ENCODE measurements around the gene ANKRD13A. TPM values are rescaled to one million over a fixed set of nuclear protein-coding genes. Genes with fewer than 3 reads are reported as not detected.
A peak's percentile ranks its signal among the peaks of the same experiment; 100 is the strongest.

The ANKRD13A gene
- total and polyA plus RNA-seq, 4 donors = 16.5 to 61.9 (median 37.3) TPM

- 94% methylated on average over 8 of the region's 8 CpGs for WGBS, 2 donors
- H3K9me3 ChIP-seq (ENCODE audit: control insufficient read depth, low read length) = no peaks in the 10 kb centered on the region
- no peaks in the 10 kb centered on the region for H3K27me3 ChIP-seq (ENCODE audit: control insufficient read depth in 1 of 2, insufficient read depth in 2 of 2, low read length in 1 of 2)
- intact Hi-C loops (cut with DNase I) = no loop called here
- DNase-seq (no peak), ATAC-seq (ENCODE audit: low FRiP score) (no peak)
- H3K4me3 ChIP-seq (ENCODE audit: low read length in 2 of 2) = no peak overlapping the region
- no peak overlapping the region for H3K27ac ChIP-seq (ENCODE audit: low read depth in 1 of 2, low read length in 2 of 2)
- no peaks in the 10 kb centered on the region for H3K4me1 ChIP-seq (ENCODE audit: control insufficient read depth in 1 of 2, insufficient read depth in 2 of 2, low read length in 2 of 2)
- H3K36me3 ChIP-seq (ENCODE audit: control insufficient read depth in 1 of 2, insufficient read depth in 2 of 2, low read length in 1 of 2) = peaks cover 3 to 13% of the 10 kb centered on the region in 2 donors
Measured at GRCh38 chr12:109959411-109960093, 39.7 kb upstream of the ANKRD13A start.

DNA sequence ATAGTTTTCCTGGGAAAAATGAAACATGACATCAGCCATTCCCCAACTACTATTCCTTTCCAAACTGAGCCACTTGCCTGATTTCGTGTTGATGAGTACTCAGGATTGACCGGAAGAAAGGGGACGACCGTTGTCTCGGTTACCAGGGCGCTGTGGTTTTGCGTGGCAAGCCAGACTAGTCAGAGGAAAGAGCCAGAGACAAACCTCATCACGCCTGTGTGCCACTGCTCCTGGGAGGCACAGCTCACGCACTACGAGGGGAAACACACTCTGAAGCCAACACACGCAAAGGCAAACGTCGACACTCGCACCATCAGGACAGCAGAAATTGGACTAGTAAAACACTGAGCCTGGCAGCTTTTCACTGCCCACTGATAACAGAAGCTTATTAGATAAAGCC, 38.0 kb upstream of the ANKRD13A start:
- DNase-seq (peak in 1 of 2 donors; percentile 54), ATAC-seq (ENCODE audit: low FRiP score) (peak; percentile 57)
- intact Hi-C loops (cut with DNase I) = no loop called here
- 36 to 58% methylated on average over 14 of the region's 14 CpGs for WGBS, 2 donors
- Histone ChIP-seq H3K27ac (ENCODE audit: low read depth in 1 of 2, low read length in 2 of 2) (no peak overlapping the region), H3K27me3 (ENCODE audit: control insufficient read depth in 1 of 2, insufficient read depth in 2 of 2, low read length in 1 of 2) (no peaks in the 10 kb centered on the region), H3K9me3 (ENCODE audit: control insufficient read depth, low read length) (no peaks in the 10 kb centered on the region), H3K4me3 (ENCODE audit: low read length in 2 of 2) (no peak overlapping the region), H3K36me3 (ENCODE audit: control insufficient read depth in 1 of 2, insufficient read depth in 2 of 2, low read length in 1 of 2) (peaks cover 6 to 18% of the 10 kb centered on the region in 2 donors), H3K4me1 (ENCODE audit: control insufficient read depth in 1 of 2, insufficient read depth in 2 of 2, low read length in 2 of 2) (no peaks in the 10 kb centered on the region)

DNA sequence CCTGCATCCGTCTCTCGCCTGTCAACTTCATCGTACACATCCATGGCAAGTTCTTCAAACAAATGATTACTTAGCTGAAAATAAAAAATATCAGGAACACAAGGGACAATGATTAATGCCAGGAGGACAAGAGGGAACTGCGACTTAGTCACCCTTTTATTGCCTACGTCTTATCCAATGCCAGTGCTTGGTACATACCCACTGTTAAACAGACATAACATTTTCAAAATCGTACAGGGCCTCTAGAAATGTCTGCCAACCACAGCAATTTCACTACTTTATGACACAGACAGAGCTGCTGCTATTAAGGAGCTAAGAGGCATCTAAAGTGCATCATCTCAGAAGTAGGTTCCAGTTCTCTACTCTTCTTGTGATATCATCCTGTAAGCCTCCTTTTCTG, 37.6 kb upstream of the ANKRD13A start:
- ATAC-seq (ENCODE audit: low FRiP score) (no peak), DNase-seq (no peak)
- Histone ChIP-seq H3K9me3 (ENCODE audit: control insufficient read depth, low read length) (no peaks in the 10 kb centered on the region), H3K27ac (ENCODE audit: low read depth in 1 of 2, low read length in 2 of 2) (no peak overlapping the region), H3K27me3 (ENCODE audit: control insufficient read depth in 1 of 2, insufficient read depth in 2 of 2, low read length in 1 of 2) (no peaks in the 10 kb centered on the region), H3K4me1 (ENCODE audit: control insufficient read depth in 1 of 2, insufficient read depth in 2 of 2, low read length in 2 of 2) (no peaks in the 10 kb centered on the region), H3K36me3 (ENCODE audit: control insufficient read depth in 1 of 2, insufficient read depth in 2 of 2, low read length in 1 of 2) (peaks cover 6 to 18% of the 10 kb centered on the region in 2 donors), H3K4me3 (ENCODE audit: low read length in 2 of 2) (no peak overlapping the region)
- 41 to 55% methylated on average over 6 of the region's 6 CpGs for WGBS, 2 donors
- intact Hi-C loops (cut with DNase I) = no loop called here

DNA sequence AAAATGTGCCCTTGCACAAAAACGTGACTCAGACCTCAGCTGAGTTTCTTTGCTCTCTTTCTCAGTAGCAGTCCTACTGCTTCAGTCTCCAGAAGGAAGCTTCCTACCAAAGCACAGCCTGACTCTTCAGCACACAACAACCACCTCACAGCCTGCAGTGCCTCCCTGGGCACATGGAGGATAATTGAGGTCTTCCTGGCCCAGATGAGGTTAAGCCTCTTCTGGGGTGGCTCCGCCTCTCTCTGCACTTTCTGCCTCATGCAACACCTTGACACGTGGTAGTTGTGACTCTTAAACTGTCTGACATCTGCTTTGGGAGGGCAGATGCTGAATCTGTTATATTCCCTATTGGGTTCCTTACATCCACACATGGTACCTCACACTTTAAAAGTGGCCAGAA, 36.8 kb upstream of the ANKRD13A start:
- no peak overlapping the region for H3K27ac ChIP-seq (ENCODE audit: low read depth in 1 of 2, low read length in 2 of 2)

GRCh38 chr12:109963330-109963729, 35.9 kb upstream of the ANKRD13A start:
- Histone ChIP-seq H3K27ac (ENCODE audit: low read depth in 1 of 2, low read length in 2 of 2) (no peak overlapping the region), H3K36me3 (ENCODE audit: control insufficient read depth in 1 of 2, insufficient read depth in 2 of 2, low read length in 1 of 2) (peaks cover 6 to 17% of the 10 kb centered on the region in 2 donors), H3K4me3 (ENCODE audit: low read length in 2 of 2) (no peak overlapping the region), H3K27me3 (ENCODE audit: control insufficient read depth in 1 of 2, insufficient read depth in 2 of 2, low read length in 1 of 2) (no peaks in the 10 kb centered on the region), H3K4me1 (ENCODE audit: control insufficient read depth in 1 of 2, insufficient read depth in 2 of 2, low read length in 2 of 2) (no peaks in the 10 kb centered on the region), H3K9me3 (ENCODE audit: control insufficient read depth, low read length) (no peaks in the 10 kb centered on the region)
- WGBS, 2 donors = 76 to 97% methylated on average over 1 of the region's 1 CpG
- intact Hi-C loops (cut with DNase I) = no loop called here
- ATAC-seq (ENCODE audit: low FRiP score) (no peak), DNase-seq (no peak)

More for the DNA sequence above, 36.8 kb upstream of the ANKRD13A start:
- ATAC-seq (ENCODE audit: low FRiP score) (no peak), DNase-seq (no peak)
- no peaks in the 10 kb centered on the region for H3K4me1 ChIP-seq (ENCODE audit: control insufficient read depth in 1 of 2, insufficient read depth in 2 of 2, low read length in 2 of 2)
- H3K27me3 ChIP-seq (ENCODE audit: control insufficient read depth in 1 of 2, insufficient read depth in 2 of 2, low read length in 1 of 2) = no peaks in the 10 kb centered on the region
- 66 to 67% methylated on average over 3 of the region's 3 CpGs for WGBS, 2 donors
- intact Hi-C loops (cut with DNase I) = no loop called here
- H3K36me3 ChIP-seq (ENCODE audit: control insufficient read depth in 1 of 2, insufficient read depth in 2 of 2, low read length in 1 of 2) = peaks cover 6 to 17% of the 10 kb centered on the region in 2 donors
- H3K4me3 ChIP-seq (ENCODE audit: low read length in 2 of 2) = no peak overlapping the region
- H3K9me3 ChIP-seq (ENCODE audit: control insufficient read depth, low read length) = no peaks in the 10 kb centered on the region

- 23 to 29% methylated on average over 4 of the region's 4 CpGs for WGBS, 2 donors
- Histone ChIP-seq H3K4me1 (ENCODE audit: control insufficient read depth in 1 of 2, insufficient read depth in 2 of 2, low read length in 2 of 2) (no peaks in the 10 kb centered on the region), H3K4me3 (ENCODE audit: low read length in 2 of 2) (no peak overlapping the region), H3K9me3 (ENCODE audit: control insufficient read depth, low read length) (no peaks in the 10 kb centered on the region), H3K36me3 (ENCODE audit: control insufficient read depth in 1 of 2, insufficient read depth in 2 of 2, low read length in 1 of 2) (peaks cover 6 to 17% of the 10 kb centered on the region in 2 donors), H3K27me3 (ENCODE audit: control insufficient read depth in 1 of 2, insufficient read depth in 2 of 2, low read length in 1 of 2) (no peaks in the 10 kb centered on the region), H3K27ac (ENCODE audit: low read depth in 1 of 2, low read length in 2 of 2) (peak overlapping the region in 1 of 2 donors; percentile 54)
- intact Hi-C loops (cut with DNase I) = no loop called here
- DNase-seq = peak in 1 of 2 donors; percentile 60
- peak; percentile 83 for ATAC-seq (ENCODE audit: low FRiP score)
Measured at GRCh38 chr12:109963743-109964429, 35.3 kb upstream of the ANKRD13A start.

GRCh38 chr12:109966546-109966945, 32.7 kb upstream of the ANKRD13A start:
- Histone ChIP-seq H3K27me3 (ENCODE audit: control insufficient read depth in 1 of 2, insufficient read depth in 2 of 2, low read length in 1 of 2) (no peaks in the 10 kb centered on the region), H3K4me1 (ENCODE audit: control insufficient read depth in 1 of 2, insufficient read depth in 2 of 2, low read length in 2 of 2) (no peaks in the 10 kb centered on the region), H3K27ac (ENCODE audit: low read depth in 1 of 2, low read length in 2 of 2) (no peak overlapping the region), H3K4me3 (ENCODE audit: low read length in 2 of 2) (no peak overlapping the region), H3K36me3 (ENCODE audit: control insufficient read depth in 1 of 2, insufficient read depth in 2 of 2, low read length in 1 of 2) (peaks cover 3 to 14% of the 10 kb centered on the region in 2 donors), H3K9me3 (ENCODE audit: control insufficient read depth, low read length) (no peaks in the 10 kb centered on the region)
- ATAC-seq (ENCODE audit: low FRiP score) = no peak
- DNase-seq = no peak
- 90 to 91% methylated on average over 4 of the region's 4 CpGs for WGBS, 2 donors
- intact Hi-C loops (cut with DNase I) = no loop called here

- Histone ChIP-seq H3K4me3 (ENCODE audit: low read length in 2 of 2) (no peak overlapping the region), H3K36me3 (ENCODE audit: control insufficient read depth in 1 of 2, insufficient read depth in 2 of 2, low read length in 1 of 2) (peaks cover 3 to 10% of the 10 kb centered on the region in 2 donors), H3K4me1 (ENCODE audit: control insufficient read depth in 1 of 2, insufficient read depth in 2 of 2, low read length in 2 of 2) (no peaks in the 10 kb centered on the region), H3K9me3 (ENCODE audit: control insufficient read depth, low read length) (no peaks in the 10 kb centered on the region), H3K27ac (ENCODE audit: low read depth in 1 of 2, low read length in 2 of 2) (no peak overlapping the region), H3K27me3 (ENCODE audit: control insufficient read depth in 1 of 2, insufficient read depth in 2 of 2, low read length in 1 of 2) (no peaks in the 10 kb centered on the region)
- ATAC-seq (ENCODE audit: low FRiP score) (no peak), DNase-seq (no peak)
- intact Hi-C loops (cut with DNase I) = no loop called here
- WGBS, 2 donors = 81 to 82% methylated on average over 8 of the region's 8 CpGs
Measured at GRCh38 chr12:109967383-109968031, 31.7 kb upstream of the ANKRD13A start.
